GM18505 (cell line): Measurements from ENCODE around the gene DENND1B.

Source experiments
- ATAC-seq: cut with Tn5 transposase; IDR thresholded peaks from one replicate; pipeline ENCODE4 v1.9.1; 2021; ENCODE audit not compliant: unreplicated experiment
- POLR2A ChIP-seq: IDR thresholded peaks from 4 replicates; pipeline ENCODE4 v1.6.1; 2011; ENCODE audit warnings: borderline replicate concordance; ENCODE audit not compliant: insufficient read depth, insufficient read length; ENCODE audit errors: extremely low read depth

Gene DENND1B

DNA sequence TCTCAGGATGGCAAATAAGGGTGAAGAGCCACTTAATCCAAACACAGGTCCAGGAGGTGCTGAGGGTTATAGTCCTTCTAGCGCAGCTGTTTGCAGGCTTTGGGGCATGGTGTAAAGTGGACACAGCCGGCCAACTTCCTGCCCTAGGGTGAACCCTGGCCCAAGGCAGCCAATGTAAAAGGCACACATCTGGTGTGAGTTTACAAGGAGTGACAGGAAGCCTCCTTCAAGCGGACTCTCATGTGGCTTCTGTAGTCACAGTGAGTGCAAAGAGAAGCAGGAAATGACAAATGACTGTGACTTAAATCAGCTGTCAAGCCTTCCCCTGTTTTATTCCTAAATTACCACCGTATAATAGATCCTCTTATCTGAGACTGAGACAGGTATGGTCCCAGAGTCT, 294.2 kb downstream of the DENND1B start:
- TF ChIP-seq POLR2A, result no peak
- ATAC-seq, result no peak

DNA sequence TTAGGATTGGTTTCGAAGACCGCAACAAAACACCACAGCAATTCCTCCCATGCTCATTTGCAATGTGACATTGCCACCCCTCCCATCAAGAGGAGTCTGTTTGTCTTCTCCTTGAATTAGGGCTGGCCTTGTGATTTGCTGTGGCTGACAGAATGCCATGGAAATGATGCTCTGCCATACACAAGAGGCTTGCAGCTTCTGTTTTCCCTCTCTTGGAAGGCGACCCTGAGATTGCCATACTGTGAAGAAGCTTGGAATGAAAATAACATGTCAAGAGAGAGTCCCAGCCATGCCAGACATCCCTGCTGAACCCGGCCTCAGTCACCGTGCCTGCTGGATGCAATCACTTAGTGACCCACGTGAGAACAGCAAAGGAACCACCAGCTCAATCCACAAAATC, 294.8 kb downstream of the DENND1B start:
- TF ChIP-seq POLR2A, result no peak
- ATAC-seq, result no peak

DNA sequence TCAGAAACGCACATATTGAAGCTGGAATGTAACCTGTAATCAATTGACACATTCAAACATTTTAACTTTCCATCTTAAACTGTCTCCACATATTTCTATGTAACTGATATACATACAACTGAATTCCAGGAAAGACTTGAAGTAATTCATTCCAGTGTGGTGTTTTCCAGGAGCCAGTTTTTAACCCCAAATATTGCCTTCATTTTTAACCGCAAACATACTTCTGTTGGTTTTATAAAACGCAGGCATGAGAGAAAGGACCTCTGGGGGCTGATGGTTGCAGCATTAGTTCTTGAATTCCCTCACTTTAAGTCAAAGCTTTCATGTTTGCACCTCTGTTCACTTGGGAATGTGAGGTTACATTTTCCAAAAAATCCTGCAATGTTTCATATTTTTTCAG, 303.1 kb downstream of the DENND1B start:
- TF ChIP-seq POLR2A, result no peak
- no peak for ATAC-seq

DNA sequence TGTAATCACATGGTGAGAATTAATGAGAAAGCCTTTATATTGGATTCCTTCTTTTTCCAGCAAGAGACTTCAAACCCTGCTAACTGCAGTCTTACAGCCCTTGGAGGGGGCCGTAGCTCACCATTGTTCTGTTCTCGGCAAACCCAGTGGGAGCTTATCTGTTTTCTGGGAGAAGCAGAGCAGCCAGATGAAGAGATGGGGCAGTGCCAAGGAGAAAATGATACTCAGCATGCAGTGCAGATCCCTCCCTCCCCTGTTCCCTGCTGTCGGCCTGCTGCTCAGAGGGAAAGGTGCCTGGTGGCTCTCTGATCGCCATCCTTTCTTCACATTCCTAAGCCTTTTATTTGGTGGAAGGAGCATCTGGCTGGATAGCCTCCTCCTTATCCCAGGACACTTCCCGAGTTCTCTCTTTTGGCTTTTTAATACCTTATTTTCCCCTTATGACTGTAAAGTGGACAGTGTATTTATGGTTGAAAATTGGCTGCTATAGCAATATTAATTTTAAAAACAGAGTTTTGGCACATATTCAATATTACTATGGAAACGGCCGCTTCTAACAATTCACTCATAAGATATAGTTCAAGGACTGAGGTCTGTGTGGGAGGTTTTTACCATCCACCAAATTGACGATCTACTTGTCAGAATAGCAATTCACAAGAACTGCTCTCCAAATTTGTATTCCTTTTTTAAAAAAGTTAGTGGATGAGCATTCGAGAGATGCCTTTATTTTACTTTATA, 303.9 kb downstream of the DENND1B start:
- no peak for TF ChIP-seq POLR2A
- ATAC-seq, result no peak

DNA sequence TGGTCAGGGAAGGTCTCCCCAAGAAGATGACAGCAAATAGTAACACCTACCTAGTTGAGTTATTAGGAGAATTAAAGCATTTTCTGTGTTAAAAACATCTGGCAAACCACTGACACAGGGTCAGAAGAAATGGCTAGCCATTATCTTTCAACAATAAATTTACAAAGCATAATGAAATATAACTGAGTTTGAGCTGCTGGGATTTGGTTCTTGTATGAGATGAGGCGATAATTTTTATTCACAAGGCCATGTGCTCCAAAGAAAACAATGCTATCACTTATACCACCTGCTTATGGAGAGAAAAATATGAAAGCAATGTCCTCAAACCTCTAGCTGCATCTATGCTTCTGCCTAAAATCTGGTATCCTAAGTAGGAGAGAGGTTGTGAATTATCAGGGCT, 304.9 kb downstream of the DENND1B start:
- no peak for TF ChIP-seq POLR2A
- no peak for ATAC-seq

DNA sequence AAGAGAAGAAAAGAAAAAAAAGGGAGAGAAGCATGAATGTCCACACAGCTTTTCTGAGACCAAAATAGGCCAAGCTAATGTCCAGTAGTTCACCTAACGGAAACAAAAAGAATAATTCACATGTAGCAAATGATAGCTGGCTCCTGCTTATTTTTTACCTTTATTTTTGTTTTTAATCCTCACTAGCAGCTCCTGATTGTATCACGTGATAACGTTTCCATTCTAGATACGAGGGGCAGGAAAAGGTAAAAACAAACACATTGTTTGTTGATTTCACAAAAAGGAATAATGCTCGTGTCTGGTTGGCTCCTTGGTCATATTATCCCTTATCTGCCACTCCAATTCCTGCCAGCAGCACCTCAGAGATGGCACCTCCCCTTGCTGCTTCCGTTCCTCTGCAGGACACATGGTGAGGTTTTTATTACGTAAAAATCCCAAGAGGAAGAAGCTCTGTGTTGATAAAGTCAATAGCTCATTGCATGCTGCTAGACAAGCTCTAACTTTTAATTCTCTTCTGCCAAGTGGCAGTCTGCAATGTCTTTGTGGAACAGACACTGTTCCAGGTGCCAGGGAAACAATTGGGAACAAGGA, 305.6 kb downstream of the DENND1B start:
- no peak for ATAC-seq
- no peak for TF ChIP-seq POLR2A

DNA sequence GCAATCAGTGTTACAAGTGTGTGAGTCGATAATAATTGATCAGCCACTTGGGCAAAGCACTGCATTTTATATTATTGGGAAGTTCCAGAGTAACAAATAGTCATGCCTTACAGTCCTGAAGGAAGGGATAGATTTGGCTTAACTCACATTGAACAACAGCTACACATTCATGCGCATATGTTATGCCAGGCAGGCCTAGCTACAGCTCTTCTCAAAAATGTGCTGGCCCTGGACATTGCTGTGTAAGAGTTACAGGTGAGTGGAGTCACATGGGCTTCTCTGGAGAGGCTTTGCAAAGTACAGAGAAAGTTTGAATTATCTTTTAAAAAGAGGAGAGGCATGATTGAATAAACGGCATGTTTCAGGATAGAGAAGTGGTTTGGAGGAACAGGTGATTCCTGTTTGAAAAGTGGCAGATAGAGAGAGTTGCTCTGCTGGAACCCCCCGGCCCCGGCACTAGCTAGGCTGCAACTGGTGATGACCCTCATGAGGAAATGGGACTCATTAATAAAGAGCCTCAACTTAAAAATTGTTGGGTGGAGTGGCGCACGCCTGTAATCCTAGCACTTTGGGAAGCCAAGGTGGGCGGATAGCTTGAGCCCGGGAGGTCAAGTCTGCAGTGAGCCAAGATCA, 306.6 kb downstream of the DENND1B start:
- no peak for ATAC-seq
- TF ChIP-seq POLR2A, result no peak

DNA sequence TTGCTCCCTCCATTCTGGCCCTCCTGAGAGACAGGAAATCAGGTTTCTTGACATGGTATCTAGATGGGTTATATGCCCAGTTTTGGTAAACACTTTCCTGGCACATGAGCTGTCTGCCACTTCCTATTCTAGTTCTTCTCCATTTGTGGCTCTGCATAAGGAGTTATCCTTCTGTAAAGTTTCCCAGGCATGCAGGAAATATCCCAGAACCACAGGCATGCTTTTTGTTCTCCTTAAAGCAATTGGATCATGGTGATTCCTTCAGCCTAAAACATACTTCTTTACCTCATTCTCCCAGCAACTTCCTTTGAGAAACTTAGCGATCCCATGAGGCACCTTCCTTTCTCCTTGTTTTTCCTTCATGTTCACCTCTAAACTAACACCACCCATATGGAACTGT, 307.4 kb downstream of the DENND1B start:
- no peak for ATAC-seq
- TF ChIP-seq POLR2A, result no peak

DNA sequence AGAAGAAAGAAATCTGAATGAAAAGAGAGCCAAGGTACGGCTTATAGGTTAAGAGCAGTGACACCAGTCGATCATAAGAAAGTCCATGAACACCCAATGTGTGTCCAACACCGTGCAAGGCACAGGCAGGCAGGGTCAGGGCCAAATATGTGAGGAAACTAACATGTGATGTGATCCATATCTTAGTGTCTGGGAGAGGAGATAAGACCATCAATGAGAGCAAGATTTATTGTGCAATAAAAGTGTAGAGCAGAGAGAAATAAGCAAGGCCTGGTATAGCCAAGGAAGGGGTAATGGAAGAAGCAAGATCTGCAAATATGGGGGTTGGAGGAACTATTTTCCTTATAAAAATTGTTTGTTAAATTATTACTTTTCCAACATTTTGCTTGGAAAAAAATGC, 308.5 kb downstream of the DENND1B start:
- ATAC-seq, result no peak
- TF ChIP-seq POLR2A, result no peak

DNA sequence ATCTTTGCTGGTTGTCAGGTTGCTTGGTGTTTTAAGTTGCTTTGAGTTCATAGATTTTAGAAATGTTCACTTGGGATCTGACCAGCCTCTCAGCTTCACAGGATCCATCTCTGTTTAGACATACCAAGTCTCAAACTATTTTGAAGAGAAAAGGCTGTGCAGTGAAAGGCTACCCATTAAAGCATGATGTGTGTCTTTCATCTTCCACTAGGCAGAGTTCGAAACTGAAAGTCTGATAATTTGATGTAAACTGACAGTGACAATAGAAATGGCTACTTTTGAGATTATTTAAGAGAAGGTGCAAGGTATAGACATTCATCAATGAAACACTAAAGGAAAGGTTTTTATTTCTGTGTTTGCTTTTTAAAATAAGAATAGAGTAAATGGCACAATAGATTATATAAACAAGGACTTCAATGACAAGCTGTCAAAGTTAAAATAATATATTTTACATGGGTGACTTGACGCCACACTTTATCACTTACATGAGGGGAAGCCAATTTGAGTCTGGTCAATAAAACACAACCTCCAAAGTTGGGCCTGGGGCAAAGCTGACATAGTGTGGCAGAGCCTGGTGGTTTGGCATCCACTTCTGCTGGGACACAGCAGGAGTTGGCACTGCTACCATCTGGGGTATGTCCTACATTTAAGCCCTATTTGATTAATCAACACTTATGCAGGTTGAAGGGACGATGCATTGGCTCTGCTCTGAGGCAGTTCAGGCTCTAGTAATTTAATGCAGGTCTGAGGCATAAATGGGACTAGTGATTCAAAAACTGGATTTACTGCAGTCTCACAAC, 309.6 kb downstream of the DENND1B start:
- ATAC-seq, result no peak
- no peak for TF ChIP-seq POLR2A

DNA sequence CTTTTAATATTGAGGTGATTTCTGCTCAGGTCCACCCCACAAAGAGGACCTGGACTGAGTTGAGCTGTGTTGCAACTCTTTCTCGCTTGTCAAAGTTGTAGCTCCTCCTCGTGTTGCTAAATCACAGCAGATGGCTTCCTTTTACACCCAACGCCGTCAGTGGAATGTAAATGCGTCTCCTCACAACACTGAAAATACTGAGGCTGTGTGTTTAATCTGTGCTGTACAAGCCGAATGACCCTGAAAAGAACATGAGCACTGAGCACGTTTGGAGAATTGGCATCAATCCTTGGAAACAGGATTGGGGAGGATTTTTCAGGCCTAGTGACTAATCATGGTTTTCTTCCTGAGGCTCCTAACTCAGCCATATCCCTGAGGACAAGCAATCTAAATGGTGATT, 311.2 kb downstream of the DENND1B start:
- no peak for ATAC-seq

DNA sequence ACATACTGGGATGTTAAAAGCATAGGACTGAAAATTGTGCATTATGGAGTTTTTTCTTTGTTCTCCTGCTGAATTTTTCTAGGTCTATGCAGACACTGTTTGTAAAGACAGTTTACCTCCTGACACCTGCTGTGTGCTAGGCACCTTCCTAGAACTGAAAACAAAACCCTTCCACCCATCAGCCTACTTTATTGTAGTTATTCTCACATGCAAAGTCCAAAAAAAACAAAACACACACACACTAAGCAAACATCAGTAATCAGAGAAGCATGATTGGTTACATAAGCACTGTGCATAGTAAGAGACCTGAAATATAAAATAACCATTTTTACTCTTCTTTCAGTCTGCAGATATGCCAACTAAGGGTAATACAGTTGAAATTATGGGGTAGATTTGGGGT, 312.1 kb downstream of the DENND1B start:
- TF ChIP-seq POLR2A, result no peak
- no peak for ATAC-seq

More for the DNA sequence above, 311.2 kb downstream of the DENND1B start:
- no peak for TF ChIP-seq POLR2A

DNA sequence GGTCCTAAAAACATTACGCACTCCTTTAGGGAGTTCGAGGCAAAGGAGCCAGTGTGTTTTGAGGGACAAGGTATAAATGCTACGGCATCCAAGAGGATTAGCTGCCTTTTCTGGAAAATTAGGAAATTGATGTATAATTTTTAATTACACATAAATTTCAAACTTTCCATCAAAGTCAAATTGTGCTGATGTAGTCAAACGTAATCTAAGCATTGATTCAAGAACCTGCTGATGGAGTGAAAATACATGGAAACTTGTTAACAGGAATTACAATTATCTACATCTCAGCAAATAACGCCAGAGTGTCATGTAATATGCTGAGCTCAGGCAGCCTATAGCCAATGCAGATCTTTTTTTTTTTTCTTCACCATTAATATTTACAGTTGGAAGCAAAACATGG, 312.7 kb downstream of the DENND1B start:
- TF ChIP-seq POLR2A, result no peak
- no peak for ATAC-seq
